K562 (cell line): Measurements from ENCODE around the gene C1orf198. TPM values are rescaled to one million over a fixed set of nuclear protein-coding genes. Genes with fewer than 3 reads are reported as not detected.

Source experiments
- ATAC-seq: fragments of 200-7000 bp; cut with Tn5 transposase; 3 replicates; pipeline ENCODE4 v1.9.1; 2020; ENCODE audit warnings: moderate library complexity
- BruUV-seq: library from RNA; stranded (reverse); fragments of 400-500 nt; replicated peaks from 2 replicates; lab custom pipeline; 2021; lab: Mats Ljungman, UMichigan
- CTCF ChIA-PET: fragments of 300-600 bp; formaldehyde crosslinking; extraction: SDS; loops from one replicate; lab custom pipeline; 2021; ENCODE audit warnings: low intra/inter-chr PET ratio; lab: Yijun Ruan, JAX
- POLR2A ChIA-PET: fragments of 300-600, 350-650 bp; sonication (Branson Sonifier 250); formaldehyde crosslinking; extraction: SDS; loops from one replicate; lab custom pipeline; 2021; ENCODE audit warnings: antibody characterized with exemption, inconsistent platforms; lab: Yijun Ruan, JAX
- DNase-seq, 4 experiments: peaks; one replicate each; pipeline versions ENCODE4 v3.0.0 to v3.0.0-alpha.2; 2011 to 2018; ENCODE audit warnings: low spot score in 3 of 4, mixed read lengths in 3 of 4; ENCODE audit errors: extremely low read depth in 1 of 4
- FAIRE-seq: peaks from 2 replicates; lab custom pipeline; 2011; peaks lifted over from hg19 to GRCh38; lab: Jason Lieb, UNC
- H2AFZ ChIP-seq: 2 replicates; pipeline ENCODE4 v1.6.0; 2011; ENCODE audit warnings: low read depth, low read length, control low read depth, inconsistent platforms
- H3K27ac ChIP-seq: fragments of 200-600 bp; 3 replicates; pipeline ENCODE4 v1.8.0; 2011; ENCODE audit warnings: low read depth, mild to moderate bottlenecking, control low read depth, inconsistent platforms, low read length, moderate library complexity, mixed read lengths; ENCODE audit errors: extremely low read depth
- H3K27me3 ChIP-seq, 2 experiments: fragments of 300-600 bp in 1 of 2; 2 replicates in 1 of 2; 3 replicates in 1 of 2; pipeline versions ENCODE4 v1.6.0 to v1.8.0; 2011; ENCODE audit warnings: inconsistent platforms in 2 of 2, low read length in 2 of 2, mild to moderate bottlenecking in 1 of 2, mixed read lengths in 1 of 2, moderate library complexity in 1 of 2; ENCODE audit not compliant: control insufficient read depth in 2 of 2, insufficient read depth in 2 of 2
- H3K36me3 ChIP-seq: fragments of 300-600 bp; 3 replicates; pipeline ENCODE4 v1.8.0; 2011; ENCODE audit warnings: mild to moderate bottlenecking, low read length, inconsistent platforms; ENCODE audit not compliant: control insufficient read depth, insufficient read depth
- H3K4me1 ChIP-seq, 2 experiments: fragments of 200-600 bp in 1 of 2; replicated peaks in 1 of 2; 2 replicates in 1 of 2; 3 replicates in 1 of 2; pipeline versions ENCODE4 v1.5.1 to v1.8.0; 2011; ENCODE audit warnings: inconsistent platforms in 2 of 2, low read length in 2 of 2, mild to moderate bottlenecking in 1 of 2, mixed read lengths in 1 of 2, moderate library complexity in 1 of 2; ENCODE audit not compliant: control insufficient read depth in 2 of 2, insufficient read depth in 2 of 2
- H3K4me2 ChIP-seq: 2 replicates; pipeline ENCODE4 v1.6.1; 2011; ENCODE audit warnings: low read length, control low read depth, inconsistent platforms, mixed read lengths; ENCODE audit not compliant: insufficient read depth
- H3K4me3 ChIP-seq: fragments of 200-600 bp; sonication (generic), shearing (Covaris generic); 2 replicates; pipeline ENCODE4 v1.5.1; 2016; ENCODE audit warnings: control low read depth, inconsistent platforms
- H3K79me2 ChIP-seq: fragments of 200-600 bp; 3 replicates; pipeline ENCODE4 v1.8.0; 2011; ENCODE audit warnings: low read length, inconsistent platforms; ENCODE audit not compliant: control insufficient read depth, insufficient read depth
- H3K9ac ChIP-seq, 2 experiments: 2 replicates each; pipeline versions ENCODE4 v1.6.0 to v1.6.1; 2011; ENCODE audit warnings: low read depth in 2 of 2, low read length in 2 of 2, control low read depth in 1 of 2, inconsistent platforms in 1 of 2, mild to moderate bottlenecking in 1 of 2, mixed read lengths in 1 of 2; ENCODE audit not compliant: insufficient read depth in 1 of 2
- H3K9me1 ChIP-seq: one replicate; pipeline ENCODE4 v1.6.0; 2011; ENCODE audit warnings: inconsistent platforms, mild to moderate bottlenecking, low read length, moderate library complexity; ENCODE audit not compliant: control insufficient read depth, insufficient read depth
- H3K9me3 ChIP-seq: replicated peaks from 2 replicates; pipeline ENCODE4 v1.5.1; 2011; ENCODE audit warnings: low read depth, low read length, inconsistent platforms; ENCODE audit not compliant: control insufficient read depth, insufficient read depth
- H4K20me1 ChIP-seq: replicated peaks from 2 replicates; pipeline ENCODE4 v1.6.1; 2011; ENCODE audit warnings: low read length, inconsistent platforms, mixed read lengths; ENCODE audit not compliant: control insufficient read depth, insufficient read depth
- BCL6 ChIP-seq: fragments of 250-450 bp; sonication (Bioruptor Pico); IDR thresholded peaks from 2 replicates; pipeline ENCODE4 v1.4.0; 2020
- MAFK ChIP-seq: IDR thresholded peaks from 2 replicates; pipeline ENCODE4 v1.6.1; 2011; ENCODE audit warnings: low read length, improper control_type of control experiment
- STAT5A ChIP-seq: IDR thresholded peaks from 2 replicates; pipeline ENCODE4 v1.6.1; 2012; ENCODE audit warnings: low read length, inconsistent platforms, borderline replicate concordance
- THRAP3 ChIP-seq: fragments of 450-650 bp; IDR thresholded peaks from 2 replicates; pipeline ENCODE4 v1.6.1; 2016; ENCODE audit warnings: mild to moderate bottlenecking, inconsistent platforms, borderline replicate concordance
- TRIM24 ChIP-seq, 2 experiments: fragments of 450-650 bp; IDR thresholded peaks; 2 replicates each; pipeline ENCODE4 v1.6.1; 2016
- ZNF165 ChIP-seq: fragments of 250-450 bp; sonication (Bioruptor Pico); IDR thresholded peaks from 2 replicates; pipeline ENCODE4 v1.4.0; 2020; ENCODE audit warnings: borderline replicate concordance
- ZNF324 ChIP-seq: fragments of 250-450 bp; sonication (Bioruptor Pico); IDR thresholded peaks from 2 replicates; pipeline ENCODE4 v1.4.0; 2020; ENCODE audit warnings: mild to moderate bottlenecking
- WGBS: fragments of 100-300 bp; shearing (Covaris generic); methylation state at CpG from one replicate; pipeline ENCODE4 v1.1.6; 2016; ENCODE audit warnings: low coverage, mixed read lengths; ENCODE audit not compliant: insufficient coverage; ENCODE audit errors: missing lambda C conversion rate; 5-methylcytosine and 5-hydroxymethylcytosine counted together
- in situ Hi-C: fragments of 300-500 bp; cut with MboI; formaldehyde crosslinking; loops from 4 replicates; pipeline ENCODE4 v1.15.0; 2018; ENCODE audit warnings: inconsistent platforms, mixed read lengths
- intact Hi-C: fragments of 100-400 bp; cut with micrococcal nuclease; formaldehyde crosslinking; loops from 2 replicates; pipeline ENCODE4 v1.14.2; 2022
- polyA plus RNA-seq, 8 experiments: library from polyadenylated mRNA; depleted of rRNA in 4 of 8; stranded (reverse) in 5 of 8; unstranded in 3 of 8; fragments of >200 nt; fragmentation: Nextera tagmentation in 2 of 8; fragmentation: Illumina TruSeq in 1 of 8; extraction: Ambion mirVana in 2 of 8; extraction: Trizol in 1 of 8; gene quantifications; 2 replicates each; pipeline versions ENCODE4 v1.2.1 to v1.2.3, GENCODE V29; 2011 to 2014; ENCODE audit warnings: inconsistent platforms in 1 of 8, missing spikeins in 1 of 8
- total RNA-seq, 7 experiments: library from RNA; depleted of rRNA in 6 of 7; stranded (reverse); fragments of >200 nt in 6 of 7; fragmentation: Illumina TruSeq in 2 of 7; extraction: Trizol in 2 of 7; gene quantifications; 2 replicates each; pipeline versions ENCODE4 v1.2.1 to v1.2.3, GENCODE V29; 2011 to 2021; ENCODE audit warnings: low replicate concordance in 1 of 7
- TF ChIP-seq, protein P1 (sequence below): fragments of 450-650 bp; IDR thresholded peaks from 2 replicates; pipeline ENCODE4 v1.6.1; 2014; ENCODE audit warnings: low read depth, mild to moderate bottlenecking, moderate library complexity, borderline replicate concordance
- TF ChIP-seq, protein P2 (sequence below), 2 experiments: IDR thresholded peaks in 1 of 2; conservative IDR thresholded peaks in 1 of 2; 2 replicates each; pipeline ENCODE4 v1.6.1; 2016; ENCODE audit warnings: low read depth in 2 of 2, mild to moderate bottlenecking in 1 of 2, missing compliant biosample characterization in 1 of 2, missing genetic modification characterization in 1 of 2, moderate library complexity in 1 of 2

C1orf198 gene
- total and polyA plus RNA-seq, 9 of the 15 experiments (the other 6 are each of a cell fraction or from before 2014, with no cell fraction given) = 2.0 to 15.1 (median 10.4) TPM

DNA sequence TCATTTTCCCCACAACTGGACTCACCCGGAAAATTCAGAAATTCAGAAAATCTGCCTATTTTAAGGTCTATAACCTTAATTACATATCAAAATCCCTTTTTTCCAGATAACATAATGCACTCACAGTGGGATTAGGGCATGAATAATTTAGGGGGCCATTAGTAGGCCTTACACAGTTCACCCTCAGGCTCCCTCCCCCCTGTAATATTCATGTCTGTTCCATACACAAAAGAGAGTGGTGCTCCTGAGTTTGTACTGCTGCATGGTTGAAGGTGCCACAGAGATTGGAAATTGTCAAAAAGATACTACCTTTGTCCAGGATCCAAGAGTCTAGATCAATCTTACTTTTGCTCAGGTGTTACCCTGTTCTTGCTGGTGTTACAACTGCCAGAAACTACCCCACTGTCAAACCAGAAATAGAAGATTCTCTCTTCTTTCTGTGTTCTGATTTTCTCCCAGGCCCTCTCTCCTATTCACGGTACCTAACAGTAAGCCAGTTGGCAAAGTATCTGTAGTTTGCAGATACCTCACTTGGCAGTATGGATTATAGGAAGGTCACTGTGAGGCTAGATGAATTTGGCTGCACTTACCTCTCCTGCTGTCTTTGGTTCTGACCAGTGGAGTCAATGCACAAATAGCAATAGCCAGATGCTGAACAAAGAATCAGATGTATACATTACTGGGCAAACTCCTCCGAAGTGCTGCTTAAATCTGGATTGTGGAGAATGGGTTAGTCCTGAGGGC is 53.2 kb downstream of the C1orf198 start:
- ATAC-seq (no peak), DNase-seq (no peak), FAIRE-seq (no peak)
- Histone ChIP-seq H2AFZ (no peak overlapping the region), H3K36me3 (no peaks in the 10 kb centered on the region), H3K4me2 (no peak overlapping the region), H3K27ac (no peak overlapping the region), H3K27me3 (peaks cover 9 to 13% of the 10 kb centered on the region in 2 experiments; a peak in 3 of 5 replicates), H3K9ac (no peak overlapping the region), H4K20me1 (no peaks in the 10 kb centered on the region), H3K9me3 (peaks cover 6% of the 10 kb centered on the region), H3K4me1 (no peaks in the 10 kb centered on the region), H3K79me2 (no peaks in the 10 kb centered on the region), H3K4me3 (no peak overlapping the region), H3K9me1 (no peaks in the 10 kb centered on the region)
- POLR2A ChIA-PET = no interaction called here
- intact Hi-C loops = no loop called here
- CTCF ChIA-PET = no interaction called here
- WGBS = 0% methylated on average over 3 of the region's 3 CpGs
- BruUV-seq = no TSS peak
- in situ Hi-C loops = no loop called here
- TF ChIP-seq STAT5A (no peak), THRAP3 (no peak)

DNA sequence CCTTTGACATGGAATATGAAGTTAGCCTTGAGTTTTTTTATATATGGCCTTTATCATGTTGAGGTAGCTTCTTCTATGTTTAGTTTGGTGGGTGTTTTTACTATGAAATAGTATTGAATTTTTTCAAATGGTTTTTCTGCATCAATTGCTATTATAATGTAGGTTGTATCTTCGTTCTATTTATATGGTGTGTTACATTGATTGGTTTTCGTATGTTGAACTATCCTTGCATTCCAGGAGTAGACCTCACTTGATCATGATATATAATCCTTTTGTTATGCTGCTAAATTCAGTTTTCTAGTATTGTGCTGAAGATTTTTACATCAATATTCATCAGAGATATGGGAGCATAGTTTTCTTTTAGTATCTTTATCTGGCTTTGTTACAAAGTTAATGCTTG is 55.8 kb downstream of the C1orf198 start:
- H3K4me1 ChIP-seq = no peaks in the 10 kb centered on the region
- H2AFZ ChIP-seq = no peak overlapping the region
- H3K9me3 ChIP-seq = peaks cover 6% of the 10 kb centered on the region
- H3K4me3 ChIP-seq = no peak overlapping the region
- in situ Hi-C loops = no loop called here
- H3K4me2 ChIP-seq = no peak overlapping the region
- ATAC-seq (no peak), FAIRE-seq (peak; percentile 35), DNase-seq (no peak)
- WGBS = 3% methylated on average over 2 of the region's 2 CpGs
- H3K9me1 ChIP-seq = no peaks in the 10 kb centered on the region
- H3K79me2 ChIP-seq = no peaks in the 10 kb centered on the region
- no peak overlapping the region for H3K27ac ChIP-seq
- H3K27me3 ChIP-seq = peaks cover 0 to 9% of the 10 kb centered on the region in 2 experiments; a peak in 2 of 5 replicates
- BruUV-seq = no TSS peak
- ChIA-PET POLR2A (no interaction called here), CTCF (no interaction called here)
- intact Hi-C loops = no loop called here
- H4K20me1 ChIP-seq = no peaks in the 10 kb centered on the region
- no peak overlapping the region for H3K9ac ChIP-seq
- no peaks in the 10 kb centered on the region for H3K36me3 ChIP-seq
- TF ChIP-seq, protein P1, sequence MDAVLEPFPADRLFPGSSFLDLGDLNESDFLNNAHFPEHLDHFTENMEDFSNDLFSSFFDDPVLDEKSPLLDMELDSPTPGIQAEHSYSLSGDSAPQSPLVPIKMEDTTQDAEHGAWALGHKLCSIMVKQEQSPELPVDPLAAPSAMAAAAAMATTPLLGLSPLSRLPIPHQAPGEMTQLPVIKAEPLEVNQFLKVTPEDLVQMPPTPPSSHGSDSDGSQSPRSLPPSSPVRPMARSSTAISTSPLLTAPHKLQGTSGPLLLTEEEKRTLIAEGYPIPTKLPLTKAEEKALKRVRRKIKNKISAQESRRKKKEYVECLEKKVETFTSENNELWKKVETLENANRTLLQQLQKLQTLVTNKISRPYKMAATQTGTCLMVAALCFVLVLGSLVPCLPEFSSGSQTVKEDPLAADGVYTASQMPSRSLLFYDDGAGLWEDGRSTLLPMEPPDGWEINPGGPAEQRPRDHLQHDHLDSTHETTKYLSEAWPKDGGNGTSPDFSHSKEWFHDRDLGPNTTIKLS = no peak
- TF ChIP-seq BCL6 (CRISPR knock-in tag) (no peak), ZNF165 (CRISPR knock-in tag) (no peak), MAFK (no peak), ZNF324 (peak; percentile 96), TRIM24 (IDR thresholded peaks at IDR 0.05) (no peak)
- TF ChIP-seq, protein P2, sequence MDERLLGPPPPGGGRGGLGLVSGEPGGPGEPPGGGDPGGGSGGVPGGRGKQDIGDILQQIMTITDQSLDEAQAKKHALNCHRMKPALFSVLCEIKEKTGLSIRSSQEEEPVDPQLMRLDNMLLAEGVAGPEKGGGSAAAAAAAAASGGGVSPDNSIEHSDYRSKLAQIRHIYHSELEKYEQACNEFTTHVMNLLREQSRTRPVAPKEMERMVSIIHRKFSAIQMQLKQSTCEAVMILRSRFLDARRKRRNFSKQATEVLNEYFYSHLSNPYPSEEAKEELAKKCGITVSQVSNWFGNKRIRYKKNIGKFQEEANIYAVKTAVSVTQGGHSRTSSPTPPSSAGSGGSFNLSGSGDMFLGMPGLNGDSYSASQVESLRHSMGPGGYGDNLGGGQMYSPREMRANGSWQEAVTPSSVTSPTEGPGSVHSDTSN (CRISPR knock-in tag; IDR thresholded peaks at IDR 0.05; ENCODE audit: low read depth) = no peak
- TF ChIP-seq, protein P2 (tag; conservative IDR thresholded peaks at IDR 0.05; ENCODE audit: low read depth) = no peak
